GM18909 (cell line): ENCODE measurements around the gene DCC.

ENCODE experiments used
- ATAC-seq: cut with Tn5 transposase; IDR thresholded peaks from one replicate; pipeline ENCODE4 v1.9.1; 2021; ENCODE audit warnings: mild to moderate bottlenecking; ENCODE audit not compliant: unreplicated experiment, poor library complexity

The DCC gene

DNA sequence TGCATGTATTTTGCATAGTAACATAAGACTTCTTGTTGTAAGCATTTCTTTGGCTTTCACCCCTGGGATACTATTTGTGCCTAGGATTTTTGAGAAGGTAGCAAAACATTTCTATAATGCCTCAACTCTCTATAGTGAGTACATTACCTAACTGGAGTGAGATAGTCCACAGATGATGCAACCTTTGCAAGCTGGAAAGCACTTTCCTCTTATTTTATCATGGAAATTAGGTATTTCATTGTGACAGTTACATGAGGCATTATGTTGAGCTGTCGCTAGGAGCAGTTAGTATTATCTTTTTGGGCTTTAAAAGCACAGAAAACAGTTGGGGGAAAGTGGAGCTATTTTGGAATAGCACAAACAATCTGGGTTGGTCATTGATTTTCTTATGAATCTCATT, 786.2 kb downstream of the DCC start:
- no peak for ATAC-seq

DNA sequence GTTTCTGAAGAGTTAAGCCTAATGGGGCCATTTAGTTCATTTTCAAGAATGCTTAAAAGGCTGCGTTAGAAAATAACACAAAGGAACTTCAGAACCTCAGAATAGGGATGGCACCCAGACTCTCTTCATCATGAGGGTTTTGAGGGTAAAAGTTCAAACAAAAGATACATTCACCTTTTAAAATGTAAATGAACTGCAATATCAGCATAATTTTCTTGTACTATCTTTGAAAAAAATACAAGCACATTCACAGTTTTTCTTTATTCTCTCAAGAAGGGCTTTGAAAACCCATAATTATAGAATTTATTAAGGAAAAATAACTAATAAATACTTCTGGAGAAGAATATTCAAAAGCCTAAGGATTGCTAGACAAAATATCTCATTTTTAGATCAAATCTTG, 791.0 kb downstream of the DCC start:
- no peak for ATAC-seq

DNA sequence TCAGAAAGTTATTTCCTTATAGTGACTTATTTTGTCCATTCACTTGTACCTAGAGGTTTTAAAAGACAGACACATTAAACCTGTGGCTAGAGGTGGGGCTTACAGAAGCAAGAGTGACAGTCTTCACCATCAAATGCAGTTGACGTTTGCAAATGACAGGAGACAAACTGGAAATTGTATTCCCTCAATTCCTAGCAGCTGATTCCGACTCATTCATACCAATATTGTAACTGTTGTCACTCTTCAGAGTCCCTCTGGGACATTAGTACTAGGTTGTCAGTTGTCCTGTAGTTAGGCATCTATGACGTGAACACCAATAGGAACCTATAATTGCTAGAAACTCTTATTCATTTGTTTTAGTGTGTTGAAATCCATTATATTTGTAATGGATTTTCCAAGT, 794.7 kb downstream of the DCC start:
- no peak for ATAC-seq

DNA sequence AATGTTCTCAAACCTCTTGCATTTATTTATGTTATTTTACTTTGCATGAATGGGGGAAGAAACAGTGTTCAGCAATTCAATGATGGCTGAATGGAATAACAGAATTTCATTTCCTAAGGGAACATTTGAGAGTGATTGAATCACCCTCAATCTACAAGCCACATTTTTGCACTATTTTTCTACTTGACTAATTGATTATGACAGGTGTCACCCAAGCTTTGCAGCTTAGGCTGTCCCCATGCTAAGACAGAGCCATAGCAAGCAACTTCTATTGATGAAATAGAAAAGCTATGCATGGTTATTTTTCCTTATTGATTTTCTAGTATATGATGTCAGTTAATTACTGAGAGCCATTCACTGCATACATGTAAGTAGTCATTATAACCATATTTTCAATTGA, 795.7 kb downstream of the DCC start:
- ATAC-seq = no peak

DNA sequence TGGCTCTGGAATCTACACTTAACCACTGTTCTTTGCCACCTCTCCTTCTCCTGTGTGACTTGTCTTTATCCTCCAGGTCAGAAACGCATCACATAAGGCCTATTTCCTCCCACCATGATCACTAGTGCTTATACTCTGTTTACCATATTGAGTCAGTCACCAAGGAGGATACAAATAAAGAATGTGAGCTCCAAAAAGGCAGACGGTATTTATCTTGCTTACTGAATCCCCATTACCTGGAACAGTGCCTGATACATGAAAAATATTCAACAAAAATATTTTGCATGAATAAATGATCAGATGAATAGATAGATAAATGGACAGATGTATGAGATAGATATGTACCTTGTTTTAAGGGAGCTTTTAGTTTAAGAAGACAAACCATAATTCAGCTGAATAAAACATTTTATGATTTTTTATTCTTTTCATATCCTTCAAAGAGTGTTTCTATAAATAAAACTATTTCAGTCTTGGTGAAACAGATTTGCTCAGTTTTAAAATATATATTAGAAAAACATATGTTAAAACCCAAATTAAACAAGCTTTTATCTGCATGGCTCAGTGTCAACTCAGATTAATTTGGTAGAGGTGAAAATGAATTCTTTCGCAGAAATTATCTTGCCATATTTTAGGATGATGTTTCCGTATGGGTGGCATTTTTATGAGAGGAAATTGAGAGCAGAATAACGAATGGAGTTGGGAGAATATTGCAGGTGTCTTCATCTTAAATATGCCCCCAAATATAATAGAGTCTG, 799.9 kb downstream of the DCC start:
- ATAC-seq = no peak

DNA sequence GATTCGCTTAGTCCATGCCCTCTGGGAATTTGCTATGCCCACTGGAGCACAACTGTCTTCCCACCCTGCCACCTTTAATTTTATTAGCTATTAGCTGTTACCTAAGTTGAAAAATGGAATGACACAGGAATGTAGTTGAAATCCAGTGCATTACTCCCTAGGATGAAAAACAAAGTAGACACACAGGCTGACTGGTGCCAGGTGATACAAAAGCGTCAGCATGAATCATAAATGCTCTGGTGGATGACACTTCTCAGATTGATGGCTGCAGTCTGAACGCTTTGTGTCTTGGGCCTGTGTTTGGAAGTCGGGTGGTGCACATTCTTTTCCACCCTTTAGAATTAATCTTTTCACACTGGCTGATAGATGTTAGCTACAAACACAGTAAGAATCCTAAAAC, 802.0 kb downstream of the DCC start:
- no peak for ATAC-seq

DNA sequence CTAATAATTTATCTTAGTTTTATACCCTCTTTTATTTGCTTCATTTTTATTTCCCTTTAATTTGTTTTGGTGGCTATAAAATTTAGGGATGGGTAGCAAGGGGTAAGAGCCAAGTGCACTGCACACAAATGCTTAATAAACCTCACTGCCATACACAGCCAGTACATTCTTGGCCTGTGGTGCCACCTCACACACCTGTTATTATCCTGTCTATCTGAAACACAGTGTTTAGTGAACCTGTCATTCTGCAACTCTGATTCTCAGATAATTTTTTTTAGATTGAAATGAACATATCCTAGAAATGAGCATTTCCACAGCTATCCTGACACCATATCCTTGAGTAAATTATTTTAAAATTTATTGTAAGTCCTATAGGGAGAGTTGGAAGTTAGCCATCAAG, 807.5 kb downstream of the DCC start:
- no peak for ATAC-seq

DNA sequence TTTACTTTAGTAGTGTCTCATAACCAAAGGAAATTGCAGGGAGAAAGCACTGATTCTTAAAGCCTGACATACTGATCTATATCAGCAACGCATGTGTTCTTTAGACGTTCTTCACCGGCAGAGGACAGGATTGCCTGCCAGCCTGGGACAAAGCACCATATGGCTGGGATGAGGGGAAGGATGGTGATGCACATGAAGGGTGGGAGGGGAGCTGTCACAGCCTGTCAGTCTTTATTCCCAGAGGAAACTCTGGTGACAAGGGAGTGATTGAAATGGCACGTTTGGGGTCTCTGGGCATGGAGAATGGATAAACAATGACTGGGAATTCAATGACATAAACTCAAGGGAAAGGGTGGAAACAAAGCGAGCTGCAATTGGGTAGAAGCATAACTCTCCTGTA, 808.1 kb downstream of the DCC start:
- no peak for ATAC-seq

DNA sequence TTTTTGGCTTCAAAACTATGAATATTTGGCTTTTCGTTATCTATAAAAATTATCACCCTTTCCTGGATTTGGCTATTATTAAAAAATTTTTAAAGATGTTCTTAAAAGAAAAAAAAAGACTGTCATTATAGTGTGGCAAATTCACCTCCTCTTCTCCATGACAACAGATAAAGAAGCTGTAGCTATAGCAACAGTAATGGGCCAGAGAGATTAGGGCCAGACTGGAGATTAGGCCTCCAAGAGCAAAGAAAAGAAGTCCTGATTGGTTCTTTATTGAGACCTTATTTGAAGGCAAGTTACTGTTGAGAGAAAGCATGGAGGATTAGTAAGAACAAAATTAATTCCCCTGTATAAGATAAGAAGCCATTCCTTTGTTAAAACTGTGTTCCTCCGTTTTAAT, 812.5 kb downstream of the DCC start:
- no peak for ATAC-seq

DNA sequence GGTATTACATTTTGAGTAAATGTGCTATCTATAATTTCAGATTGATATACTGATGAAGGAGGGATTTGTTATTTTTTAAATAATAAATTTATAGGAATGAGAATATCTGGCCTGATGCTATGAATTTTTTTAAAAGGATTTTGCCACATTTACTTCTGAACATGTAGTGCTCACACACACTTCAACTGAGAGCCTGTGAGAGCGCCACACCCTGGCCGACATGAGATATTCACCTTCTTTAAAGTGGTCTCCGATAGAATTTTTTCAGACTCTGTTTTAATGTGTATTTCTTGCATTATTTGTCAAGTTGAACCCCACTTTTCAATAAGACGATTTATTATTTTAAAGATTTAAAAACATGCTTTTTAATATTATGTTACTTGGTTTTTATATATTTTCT, 813.3 kb downstream of the DCC start:
- ATAC-seq = no peak

DNA sequence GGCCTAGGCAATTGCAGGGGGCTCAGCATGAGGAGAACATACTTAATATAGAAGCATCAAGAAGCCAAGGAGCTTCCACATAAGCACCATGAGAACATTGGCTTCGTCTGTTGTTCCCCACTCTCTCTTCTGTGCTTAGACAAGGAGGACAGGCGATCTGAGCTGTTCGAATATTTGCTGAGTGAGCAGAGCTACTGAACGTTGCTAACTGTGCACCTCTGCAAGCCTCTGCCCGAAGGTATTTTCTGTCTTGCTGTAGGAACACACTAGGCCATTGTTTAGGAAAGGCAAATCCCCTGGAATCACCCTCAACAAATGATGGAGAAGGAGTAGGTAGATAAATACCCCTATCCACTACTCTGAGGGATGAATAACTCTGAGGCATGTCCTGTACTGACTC, 813.8 kb downstream of the DCC start:
- ATAC-seq = no peak

DNA sequence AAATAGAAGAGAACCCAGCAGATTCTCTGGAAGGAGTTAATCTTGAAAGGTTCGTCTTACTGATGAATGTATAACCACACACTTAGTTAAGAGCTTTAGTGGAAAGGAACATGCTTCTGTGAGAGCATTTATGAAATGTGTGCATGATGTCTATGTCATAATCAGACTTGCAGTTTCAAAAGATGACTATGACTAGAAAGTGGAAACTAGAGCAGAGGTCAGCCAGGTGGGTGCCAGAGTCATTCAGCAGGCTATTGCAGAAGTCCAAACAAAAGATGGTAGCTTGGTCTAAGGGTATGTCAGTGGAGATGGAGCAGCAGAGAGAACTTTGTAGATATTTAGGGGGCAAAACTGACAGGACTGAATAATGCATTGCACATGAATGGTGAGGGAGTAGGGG, 825.8 kb downstream of the DCC start:
- ATAC-seq = no peak

DNA sequence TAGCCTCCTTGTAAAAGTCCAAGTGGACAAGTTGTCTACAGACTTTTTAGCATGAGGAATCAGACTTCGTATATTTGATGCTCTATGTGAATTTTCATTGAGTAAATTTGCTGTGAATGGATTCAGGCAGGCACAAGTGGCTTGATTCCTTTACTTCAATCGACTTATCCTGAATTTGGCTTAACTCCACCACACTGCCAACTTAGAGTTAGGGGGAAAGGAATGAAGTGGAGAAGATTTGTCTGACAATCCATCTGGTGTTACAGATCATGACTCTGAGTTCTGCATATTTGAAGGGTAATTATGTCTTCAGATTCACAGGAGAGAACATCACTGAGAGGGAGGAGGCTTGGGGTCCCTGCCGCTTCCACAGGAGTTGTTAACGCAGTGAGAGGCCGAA, 829.3 kb downstream of the DCC start:
- ATAC-seq = no peak

DNA sequence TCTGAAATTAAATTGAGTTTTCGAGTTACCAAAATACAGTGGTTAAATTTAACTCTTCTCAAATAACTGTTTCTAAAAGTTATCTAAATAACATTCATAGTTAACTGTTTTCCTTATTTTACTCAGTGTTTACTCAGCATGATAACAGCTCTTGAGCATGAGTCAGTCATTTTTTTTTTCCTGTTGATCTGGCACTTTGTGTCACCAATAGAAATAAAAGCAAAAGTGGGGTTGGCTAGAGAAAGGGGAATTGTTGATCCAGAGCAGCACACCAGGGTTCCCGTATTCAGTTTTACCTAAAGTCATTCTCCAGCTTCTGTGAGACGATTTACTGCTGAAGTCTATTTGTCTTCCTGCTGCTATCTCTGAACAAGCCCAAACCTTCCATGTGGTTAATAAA, 851.6 kb downstream of the DCC start:
- ATAC-seq = no peak

DNA sequence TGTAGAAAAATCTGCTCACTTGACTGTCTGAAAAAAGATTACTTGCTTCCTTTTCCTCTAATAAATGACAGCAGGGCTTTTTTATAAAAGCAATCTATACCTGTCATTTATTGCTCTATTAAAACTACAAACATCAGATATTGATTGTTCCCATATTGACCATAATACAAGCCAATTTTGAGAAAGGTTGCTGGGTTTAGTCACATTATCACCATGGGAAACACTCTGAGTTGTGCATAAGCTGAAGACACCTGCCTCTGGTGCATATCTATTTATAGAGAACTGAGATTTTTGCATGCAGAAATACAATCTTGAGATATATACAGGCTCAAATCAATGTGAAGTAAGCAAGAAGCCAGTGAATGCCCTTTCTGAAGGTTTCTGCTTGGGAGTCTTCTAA, 853.9 kb downstream of the DCC start:
- ATAC-seq = no peak

DNA sequence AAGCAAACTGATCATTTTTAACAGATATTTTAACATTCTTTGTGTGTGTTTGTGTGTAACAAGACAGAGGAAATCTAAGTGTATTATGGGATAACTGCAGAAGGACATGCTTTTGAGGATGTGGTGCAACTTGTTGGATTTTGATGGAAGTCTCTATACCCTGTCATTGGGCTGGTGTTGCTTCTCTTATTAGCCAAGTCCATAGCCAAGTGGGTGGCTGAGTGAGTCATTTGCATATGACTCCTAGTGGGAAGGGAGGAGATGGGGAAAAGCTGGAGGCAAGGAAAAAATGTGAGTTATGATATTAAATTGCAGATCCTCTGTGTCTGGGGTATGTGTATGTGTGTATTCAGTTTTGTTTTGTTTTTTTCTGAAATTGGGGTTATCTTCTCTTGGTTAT, 879.9 kb downstream of the DCC start:
- ATAC-seq = no peak

DNA sequence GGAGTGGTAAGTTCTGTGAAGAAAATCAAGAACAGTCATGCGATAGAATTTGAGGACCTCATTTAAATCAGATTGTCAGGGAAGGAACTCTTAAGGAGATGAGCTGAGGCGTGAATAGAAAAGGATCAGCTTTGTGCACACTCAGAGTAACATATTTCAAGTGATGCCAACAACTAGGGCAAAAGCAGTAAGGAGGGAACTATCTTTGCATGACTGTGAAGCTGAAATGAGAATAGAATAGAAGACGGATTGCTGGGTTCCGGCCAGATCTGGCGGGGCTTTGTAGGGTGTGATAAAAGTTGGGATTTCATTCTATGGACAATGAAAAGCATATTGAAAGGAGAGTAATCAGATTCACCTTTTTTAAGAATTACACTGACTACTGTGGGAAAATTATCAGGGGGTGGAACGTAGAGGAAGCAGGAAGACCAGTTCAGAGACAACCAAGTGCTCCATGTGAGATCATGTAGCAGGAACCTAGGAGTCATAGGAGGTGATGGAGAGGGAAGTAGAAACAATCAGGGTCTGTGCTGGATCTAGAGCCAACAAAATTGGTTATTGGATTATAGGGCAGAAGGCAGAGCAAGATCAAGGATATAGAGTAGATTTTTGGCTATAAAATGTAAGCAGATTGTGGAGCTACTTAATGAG, 884.3 kb downstream of the DCC start:
- ATAC-seq = no peak

DNA sequence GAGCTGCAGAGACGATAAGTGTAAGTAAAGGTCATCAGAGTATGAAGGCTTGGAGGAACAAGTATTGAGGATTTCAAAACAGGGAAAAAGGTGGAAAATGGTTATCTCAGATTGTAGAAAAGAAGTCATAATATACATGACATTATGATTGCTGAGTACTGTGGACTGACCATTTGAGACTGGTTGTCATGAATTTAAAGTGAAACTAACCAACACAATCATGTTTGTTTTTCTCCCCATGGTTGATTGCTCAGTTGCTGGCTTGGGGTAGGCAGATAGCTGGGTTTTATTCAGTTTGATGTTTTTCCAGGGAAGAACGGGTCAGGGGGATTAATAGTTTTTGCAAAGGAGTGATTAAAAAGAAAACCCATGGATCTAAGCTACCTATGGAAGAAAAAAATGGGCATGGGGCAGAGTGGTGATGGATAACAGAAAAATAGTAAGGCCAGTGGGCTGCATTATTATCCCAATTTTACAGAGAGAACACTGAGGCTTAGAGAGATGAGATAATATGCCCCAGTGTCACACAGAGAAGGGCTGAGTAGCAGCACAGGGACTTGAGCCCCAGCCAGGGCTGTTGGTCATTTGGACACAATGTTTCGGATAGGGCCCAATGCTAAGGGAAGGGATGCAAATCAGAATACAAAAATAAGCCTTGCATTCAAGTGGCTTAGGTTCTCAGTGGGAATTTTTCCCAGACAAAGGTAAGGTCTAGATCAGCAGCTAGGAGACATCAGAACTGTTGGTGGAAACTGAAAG, 885.7 kb downstream of the DCC start:
- ATAC-seq = no peak

DNA sequence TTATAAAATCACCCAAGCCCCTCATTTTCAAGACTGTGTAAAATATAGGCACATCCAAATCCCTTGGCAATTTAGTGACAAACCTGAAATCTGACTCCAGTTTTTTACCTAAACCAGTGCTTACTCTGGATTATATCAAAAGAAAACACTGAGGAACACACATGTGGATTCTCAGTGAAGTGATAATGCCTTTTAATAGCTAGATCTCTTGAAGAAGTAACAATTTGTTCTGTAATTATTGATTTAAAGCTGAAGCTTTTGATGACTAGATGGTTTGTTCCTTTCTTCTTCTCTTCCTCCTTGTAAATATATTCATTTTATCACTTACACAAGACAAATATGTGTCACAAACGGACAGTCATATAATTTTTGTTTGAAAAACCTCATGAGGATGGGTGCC, 894.6 kb downstream of the DCC start:
- no peak for ATAC-seq

DNA sequence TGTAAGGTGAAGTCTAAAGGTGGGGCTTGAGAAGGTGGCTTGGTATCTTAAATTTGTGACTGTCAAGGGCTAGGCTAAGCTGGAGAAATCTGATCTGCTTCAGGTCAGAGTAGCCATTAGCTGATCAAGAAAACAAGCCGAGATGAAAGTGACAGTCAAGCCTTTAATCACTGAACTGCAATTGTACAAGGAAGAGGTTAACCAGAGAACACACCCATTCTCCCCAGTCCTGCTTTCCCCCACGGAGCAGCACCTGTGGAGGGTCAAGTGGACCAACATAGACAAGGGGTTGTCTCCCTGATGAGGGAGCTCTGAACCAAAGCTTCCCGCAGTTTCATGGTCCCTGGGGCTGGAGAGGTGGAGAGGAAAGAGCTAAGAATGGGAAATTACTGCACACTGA, 901.2 kb downstream of the DCC start:
- ATAC-seq = no peak

DNA sequence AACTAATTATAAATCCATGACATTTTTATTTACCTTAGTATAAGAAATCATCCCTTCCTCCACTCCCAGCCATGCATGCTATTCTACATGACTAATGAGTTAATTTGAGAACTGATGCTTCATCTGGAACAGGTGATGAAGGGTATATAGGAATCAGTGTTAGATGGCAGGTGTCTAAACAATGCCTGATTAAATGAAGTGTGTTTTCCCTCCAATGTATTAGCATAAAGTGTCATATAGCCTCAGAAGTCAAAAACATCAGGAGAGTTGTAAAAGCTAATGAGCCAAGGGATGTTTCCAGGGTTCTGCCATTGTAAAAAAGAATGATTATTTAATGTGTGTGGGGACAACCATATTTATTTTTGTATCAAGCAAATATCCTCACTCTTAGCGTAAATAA, 913.8 kb downstream of the DCC start:
- no peak for ATAC-seq

DNA sequence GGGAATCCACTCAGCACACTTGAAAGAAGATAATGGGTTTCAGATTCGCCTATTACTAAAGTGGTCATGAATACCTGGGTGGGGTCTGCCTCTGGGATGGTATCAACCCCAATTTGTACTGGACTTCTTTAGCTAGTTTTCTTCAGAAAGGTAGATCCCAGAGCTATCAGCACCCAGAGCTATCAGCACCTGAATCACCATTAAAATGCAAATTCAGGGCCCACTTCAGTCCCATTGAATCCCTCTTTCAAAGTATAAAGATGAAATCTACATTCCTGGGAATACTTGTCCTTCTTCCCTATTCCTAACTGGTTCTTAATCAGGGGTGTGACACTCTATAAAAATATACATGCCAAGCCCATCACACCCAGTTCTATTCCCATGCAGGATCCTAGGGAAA, 914.3 kb downstream of the DCC start:
- no peak for ATAC-seq
